IPS-20b (cell line): ENCODE data around the gene CHTF18.
A peak's percentile ranks its signal among the peaks of the same experiment; 100 is the strongest.
"Not testable (repeated sequence)": the region's sequence is repeated elsewhere in the genome, so short reads cannot be mapped to it uniquely, and the experiment has no call there.

Experiments
- H3K27ac ChIP-seq: one replicate; pipeline ENCODE4 v1.5.1; 2013; ENCODE audit warnings: low read length
- H3K27me3 ChIP-seq: 2 replicates; pipeline ENCODE4 v1.6.1; 2013; ENCODE audit warnings: mild to moderate bottlenecking, low read length, inconsistent platforms; ENCODE audit not compliant: insufficient read depth
- H3K36me3 ChIP-seq: 2 replicates; pipeline ENCODE4 v1.6.1; 2013; ENCODE audit warnings: low read depth, mild to moderate bottlenecking, inconsistent platforms, low read length, moderate library complexity; ENCODE audit not compliant: insufficient read depth
- H3K4me1 ChIP-seq: 2 replicates; pipeline ENCODE4 v1.6.1; 2013; ENCODE audit warnings: mild to moderate bottlenecking, control low read depth, inconsistent platforms, low read length, moderate library complexity; ENCODE audit not compliant: insufficient read depth
- H3K4me3 ChIP-seq: 2 replicates; pipeline ENCODE4 v1.5.1; 2013; ENCODE audit warnings: mild to moderate bottlenecking, low read length, inconsistent platforms
- H3K9ac ChIP-seq: 2 replicates; pipeline ENCODE4 v1.6.1; 2013; ENCODE audit warnings: low read depth, mild to moderate bottlenecking, inconsistent platforms, low read length, moderate library complexity
- H3K9me3 ChIP-seq: 2 replicates; pipeline ENCODE4 v1.6.1; 2013; ENCODE audit warnings: mild to moderate bottlenecking, low read depth, low read length, inconsistent platforms; ENCODE audit not compliant: insufficient read depth

Gene CHTF18

GRCh38 chr16:788399-789126 is at the start of gene CHTF18:
CHTF18 (plus strand) TSS chr16:788620; CDS start chr16:788685, 65 bp downstream.
- Histone ChIP-seq H3K36me3 (peaks cover 37% of the 10 kb centered on the region), H3K9me3 (no peaks in the 10 kb centered on the region), H3K4me1 (no peaks in the 10 kb centered on the region), H3K27me3 (no peaks in the 10 kb centered on the region), H3K4me3 (peak within 1 kb of the TSS; percentile 87), H3K9ac (peak within 1 kb of the TSS; percentile 88), H3K27ac (no peak within 1 kb of the TSS)

GRCh38 chr16:739560-740458 is 48.6 kb upstream of the CHTF18 start:
- H3K9me3 ChIP-seq, result no peaks in the 10 kb centered on the region
- H3K9ac ChIP-seq, result peak overlapping the region; percentile 86; the same call in 1 of the 2 replicates
- H3K4me1 ChIP-seq, result no peaks in the 10 kb centered on the region
- no peaks in the 10 kb centered on the region for H3K27me3 ChIP-seq
- peaks cover 10% of the 10 kb centered on the region; the same call in 1 of the 2 replicates for H3K36me3 ChIP-seq
- H3K27ac ChIP-seq, result no peak overlapping the region
- H3K4me3 ChIP-seq, result peak overlapping the region; percentile 76

GRCh38 chr16:740459-740763 is 48.0 kb upstream of the CHTF18 start:
- peaks cover 10% of the 10 kb centered on the region; the same call in 1 of the 2 replicates for H3K36me3 ChIP-seq

GRCh38 chr16:740764-741505 is 47.5 kb upstream of the CHTF18 start, which contains the start of gene CIAO3:
CIAO3 (minus strand) TSS chr16:740997; CDS start chr16:740985, 12 bp downstream.
- H3K9me3 ChIP-seq, result no peaks in the 10 kb centered on the region
- H3K27me3 ChIP-seq, result no peaks in the 10 kb centered on the region
- no peaks in the 10 kb centered on the region; the same call in 1 of the 2 replicates for H3K4me1 ChIP-seq
- peak within 1 kb of the TSS; percentile 86 for H3K9ac ChIP-seq
- H3K4me3 ChIP-seq, result peak within 1 kb of the TSS; percentile 76
- peak within 1 kb of the TSS; percentile 25 for H3K27ac ChIP-seq
- H3K36me3 ChIP-seq, result peaks cover 10% of the 10 kb centered on the region; the same call in 1 of the 2 replicates

More at GRCh38 chr16:740459-740763, 48.0 kb upstream of the CHTF18 start:
- Histone ChIP-seq H3K4me3 (peak overlapping the region; percentile 76), H3K9ac (peak overlapping the region; percentile 86), H3K27ac (no peak overlapping the region), H3K4me1 (no peaks in the 10 kb centered on the region), H3K27me3 (no peaks in the 10 kb centered on the region), H3K9me3 (no peaks in the 10 kb centered on the region)

GRCh38 chr16:741986-742629 is 46.3 kb upstream of the CHTF18 start:
- no peaks in the 10 kb centered on the region for H3K9me3 ChIP-seq
- 0 out of 2 replicates have a peak, but pooled peaks cover under 1% of the 10 kb centered on the region for H3K36me3 ChIP-seq
- H3K9ac ChIP-seq, result no peak overlapping the region
- H3K27ac ChIP-seq, result no peak overlapping the region
- H3K4me3 ChIP-seq, result no peak overlapping the region
- no peaks in the 10 kb centered on the region; the same call in 1 of the 2 replicates for H3K4me1 ChIP-seq
- no peaks in the 10 kb centered on the region for H3K27me3 ChIP-seq

- not testable (repeated sequence) for H3K27ac ChIP-seq, H3K9me3 ChIP-seq, H3K4me3 ChIP-seq, H3K27me3 ChIP-seq, H3K4me1 ChIP-seq, H3K36me3 ChIP-seq, H3K9ac ChIP-seq
These were observed 45.5 kb upstream of the CHTF18 start for GRCh38 chr16:742894-743293.

GRCh38 chr16:743794-744500 is 44.5 kb upstream of the CHTF18 start:
- Histone ChIP-seq H3K4me1 (no peaks in the 10 kb centered on the region; the same call in 1 of the 2 replicates), H3K27me3 (no peaks in the 10 kb centered on the region), H3K9ac (no peak overlapping the region), H3K9me3 (no peaks in the 10 kb centered on the region), H3K36me3 (no peaks in the 10 kb centered on the region), H3K27ac (no peak overlapping the region), H3K4me3 (no peak overlapping the region)

GRCh38 chr16:745739-746138 is 42.7 kb upstream of the CHTF18 start:
- Histone ChIP-seq H3K36me3 (no peaks in the 10 kb centered on the region), H3K27ac (no peak overlapping the region), H3K4me3 (no peak overlapping the region), H3K9me3 (no peaks in the 10 kb centered on the region), H3K4me1 (no peaks in the 10 kb centered on the region; the same call in 1 of the 2 replicates), H3K9ac (no peak overlapping the region), H3K27me3 (no peaks in the 10 kb centered on the region)

- Histone ChIP-seq H3K36me3 (no peaks in the 10 kb centered on the region), H3K9ac (no peak overlapping the region), H3K27ac (no peak overlapping the region), H3K9me3 (no peaks in the 10 kb centered on the region), H3K4me3 (no peak overlapping the region), H3K4me1 (peaks cover 3% of the 10 kb centered on the region; the same call in 1 of the 2 replicates), H3K27me3 (no peaks in the 10 kb centered on the region)
These were observed 41.8 kb upstream of the CHTF18 start for GRCh38 chr16:746637-747036.

- H3K27ac ChIP-seq, result no peak overlapping the region
- no peak overlapping the region for H3K4me3 ChIP-seq
- no peaks in the 10 kb centered on the region for H3K9me3 ChIP-seq
- no peaks in the 10 kb centered on the region for H3K36me3 ChIP-seq
- H3K27me3 ChIP-seq, result no peaks in the 10 kb centered on the region
- peaks cover 10% of the 10 kb centered on the region; the same call in 1 of the 2 replicates for H3K4me1 ChIP-seq
- no peak overlapping the region for H3K9ac ChIP-seq
These were observed 40.3 kb upstream of the CHTF18 start for GRCh38 chr16:747978-748746.
